Measurements from ENCODE around the gene GCHFR.

The GCHFR gene

GRCh38 chr15:40763801-40764628 lies at the start of gene GCHFR:
Gene GCHFR (plus strand): TSS chr15:40764068. CDS start chr15:40764181, 113 bp downstream.
- in situ Hi-C loops (cut with HindIII; ENCODE audit: low sequenced_read_pairs): no loop called here

- in situ Hi-C loops (cut with HindIII; ENCODE audit: low sequenced_read_pairs): no loop called here
Observed at GRCh38 chr15:40714144-40714543, 49.7 kb upstream of the GCHFR start.

GRCh38 chr15:40716165-40716564 lies 47.7 kb upstream of the GCHFR start:
- in situ Hi-C loops (cut with HindIII; ENCODE audit: low sequenced_read_pairs): no loop called here

- in situ Hi-C loops (cut with HindIII; ENCODE audit: low sequenced_read_pairs): no loop called here
Observed at GRCh38 chr15:40721701-40722100, 42.2 kb upstream of the GCHFR start.

DNA sequence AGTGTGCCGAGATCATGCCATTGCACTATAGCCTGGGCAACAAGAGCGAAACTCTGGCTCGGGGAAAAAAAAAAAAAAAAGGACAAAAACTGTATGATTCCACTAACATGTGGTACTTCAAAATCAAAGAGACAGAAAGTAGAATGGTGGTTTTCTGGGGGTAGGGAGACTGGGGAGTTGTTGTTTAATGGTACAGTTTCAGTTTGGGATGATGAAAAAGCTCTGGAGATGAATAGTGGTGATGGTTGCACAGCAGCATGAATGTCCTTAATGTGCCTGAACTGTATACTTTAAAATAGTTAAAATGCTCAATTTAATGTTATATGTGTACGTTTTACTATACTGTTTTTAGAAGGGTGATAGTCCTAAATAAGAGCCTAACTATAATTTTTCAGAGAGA lies 41.5 kb upstream of the GCHFR start:
- in situ Hi-C loops (cut with HindIII; ENCODE audit: low sequenced_read_pairs): no loop called here

GRCh38 chr15:40722934-40723333 lies 40.9 kb upstream of the GCHFR start:
- in situ Hi-C loops (cut with HindIII; ENCODE audit: low sequenced_read_pairs): no loop called here

DNA sequence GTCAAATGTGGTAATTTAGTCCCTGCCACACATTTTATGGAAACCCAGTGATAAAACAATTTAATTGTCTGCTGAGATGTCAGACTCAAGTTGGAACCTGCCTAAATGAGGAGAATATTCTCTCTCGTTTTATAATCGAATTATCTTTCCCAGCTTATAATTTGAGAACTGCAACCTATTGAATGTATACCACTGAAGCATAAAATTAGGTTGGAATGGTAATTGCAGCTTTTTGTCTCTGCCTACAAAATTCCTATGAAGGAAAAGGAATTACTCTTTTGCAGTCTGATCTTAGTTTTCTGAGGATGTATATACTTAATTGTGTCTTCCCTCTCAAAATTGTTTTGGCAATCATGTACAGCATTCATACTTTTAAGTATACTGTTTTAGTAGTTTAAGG lies 39.9 kb upstream of the GCHFR start:
- in situ Hi-C loops (cut with HindIII; ENCODE audit: low sequenced_read_pairs): no loop called here

DNA sequence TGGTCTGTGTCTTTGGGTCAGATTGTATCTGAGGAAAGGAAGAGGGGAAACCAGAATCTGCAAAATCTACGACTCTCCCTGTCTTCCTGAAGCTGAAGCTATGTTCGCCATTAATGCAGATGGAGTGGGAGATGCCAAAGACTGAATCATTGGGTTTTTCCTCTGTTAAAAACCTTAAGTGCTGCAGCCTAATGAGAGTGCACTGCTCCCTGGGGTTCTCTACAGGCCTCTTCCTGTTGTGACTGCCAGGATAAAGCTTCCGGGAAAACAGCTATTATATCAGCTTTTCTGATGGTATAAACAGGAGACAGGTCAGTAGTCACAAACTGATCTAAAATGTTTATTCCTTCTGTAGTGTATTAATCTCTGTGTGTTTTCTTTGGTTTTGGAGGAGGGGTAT lies 32.8 kb upstream of the GCHFR start:
- in situ Hi-C loops (cut with HindIII; ENCODE audit: low sequenced_read_pairs): no loop called here

GRCh38 chr15:40736575-40736974 lies 27.3 kb upstream of the GCHFR start:
- in situ Hi-C loops (cut with HindIII; ENCODE audit: low sequenced_read_pairs): no loop called here

DNA sequence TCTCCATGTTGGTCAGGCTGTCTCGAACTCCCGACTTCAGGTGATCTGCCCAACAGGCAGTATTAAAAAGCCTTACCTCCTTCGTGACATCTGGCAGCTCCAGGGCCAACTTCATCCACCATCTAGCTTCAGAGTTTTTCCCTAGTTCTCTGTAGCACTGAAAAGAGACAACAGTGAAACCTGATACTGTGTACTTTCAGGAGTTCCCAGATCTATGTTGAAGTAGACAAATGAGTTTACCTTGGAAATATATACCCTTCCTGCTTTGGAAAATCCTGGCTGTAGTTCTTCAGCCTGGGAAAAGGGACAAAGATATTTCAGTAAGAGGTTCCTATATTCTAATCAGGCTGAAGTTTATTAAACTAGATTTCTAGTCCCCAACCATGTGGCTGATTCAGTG lies 26.8 kb upstream of the GCHFR start:
- in situ Hi-C loops (cut with HindIII; ENCODE audit: low sequenced_read_pairs): no loop called here

DNA sequence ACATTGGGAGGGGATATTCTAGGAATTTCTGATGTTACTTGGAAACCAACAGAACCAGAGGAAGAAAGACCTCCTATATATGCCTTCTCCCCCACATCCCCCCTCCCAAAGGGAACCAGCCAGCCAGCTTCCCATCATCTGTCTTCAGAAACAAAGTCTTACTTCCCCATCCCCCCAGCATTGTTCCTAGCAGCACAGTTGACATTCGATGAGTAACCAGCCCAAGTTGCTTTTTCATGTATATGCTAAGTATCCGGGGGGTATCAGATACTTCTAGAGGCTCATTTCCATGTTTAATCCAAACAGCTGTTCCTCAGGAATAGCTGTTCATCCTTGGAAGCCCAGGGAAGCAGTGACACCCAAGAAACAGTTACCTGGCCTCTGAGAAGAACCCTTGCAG lies 24.8 kb upstream of the GCHFR start:
- in situ Hi-C loops (cut with HindIII; ENCODE audit: low sequenced_read_pairs): no loop called here

DNA sequence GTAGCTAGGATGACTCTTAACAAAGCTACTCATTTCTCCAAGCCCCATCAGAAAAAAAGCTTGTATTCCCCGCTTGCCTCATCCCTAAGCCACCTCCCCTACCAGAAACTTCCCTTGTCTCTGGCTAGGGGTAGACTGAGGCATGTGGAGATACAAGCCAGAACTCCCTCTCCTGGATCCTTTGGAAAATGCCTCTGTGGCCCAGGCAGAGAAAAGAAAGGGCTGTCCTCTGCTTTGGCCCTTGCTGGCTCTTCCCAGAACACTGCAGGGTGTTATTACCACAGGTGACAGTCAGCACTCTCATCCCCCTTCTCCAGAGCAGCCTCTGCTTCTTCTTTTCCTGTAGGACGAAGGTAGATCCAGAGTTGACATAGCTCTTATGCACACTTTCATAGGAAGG lies 24.0 kb upstream of the GCHFR start:
- in situ Hi-C loops (cut with HindIII; ENCODE audit: low sequenced_read_pairs): loop anchor here (5.0 to 10.0 kb wide), 3 partner anchors 37 to 145 kb away; no protein-coding TSS in a partner anchor

DNA sequence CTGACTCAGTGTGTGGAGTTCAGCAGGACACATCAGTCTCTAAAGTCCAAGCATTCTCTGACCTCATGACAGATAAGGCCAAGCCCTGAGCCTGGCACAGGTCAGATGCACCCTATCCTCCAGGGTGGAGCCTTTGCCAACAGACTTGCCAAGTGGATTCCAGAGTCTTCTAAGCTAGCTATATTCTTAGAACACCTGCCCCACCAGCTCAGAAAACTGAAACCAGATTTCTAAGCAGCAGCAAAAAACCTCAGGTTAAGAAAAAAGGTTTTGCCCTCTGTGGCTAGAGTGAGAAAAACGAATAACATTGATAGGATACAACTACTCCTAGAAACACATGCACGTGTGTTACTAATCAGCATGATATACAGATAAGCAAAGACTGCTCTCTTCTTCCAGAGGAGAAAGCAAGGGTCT lies 20.4 kb upstream of the GCHFR start:
- in situ Hi-C loops (cut with HindIII; ENCODE audit: low sequenced_read_pairs): loop anchor here (5.0 to 10.0 kb wide), 3 partner anchors 34 to 141 kb away; no protein-coding TSS in a partner anchor

- in situ Hi-C loops (cut with HindIII; ENCODE audit: low sequenced_read_pairs): loop anchor here (5.0 to 10.0 kb wide), 3 partner anchors 33 to 141 kb away; no protein-coding TSS in a partner anchor
Observed at GRCh38 chr15:40743921-40744814, 19.7 kb upstream of the GCHFR start.

- in situ Hi-C loops (cut with HindIII; ENCODE audit: low sequenced_read_pairs): loop anchor here (5.0 to 10.0 kb wide), 3 partner anchors 33 to 140 kb away; no protein-coding TSS in a partner anchor
Observed at GRCh38 chr15:40744815-40745152, 19.1 kb upstream of the GCHFR start.

DNA sequence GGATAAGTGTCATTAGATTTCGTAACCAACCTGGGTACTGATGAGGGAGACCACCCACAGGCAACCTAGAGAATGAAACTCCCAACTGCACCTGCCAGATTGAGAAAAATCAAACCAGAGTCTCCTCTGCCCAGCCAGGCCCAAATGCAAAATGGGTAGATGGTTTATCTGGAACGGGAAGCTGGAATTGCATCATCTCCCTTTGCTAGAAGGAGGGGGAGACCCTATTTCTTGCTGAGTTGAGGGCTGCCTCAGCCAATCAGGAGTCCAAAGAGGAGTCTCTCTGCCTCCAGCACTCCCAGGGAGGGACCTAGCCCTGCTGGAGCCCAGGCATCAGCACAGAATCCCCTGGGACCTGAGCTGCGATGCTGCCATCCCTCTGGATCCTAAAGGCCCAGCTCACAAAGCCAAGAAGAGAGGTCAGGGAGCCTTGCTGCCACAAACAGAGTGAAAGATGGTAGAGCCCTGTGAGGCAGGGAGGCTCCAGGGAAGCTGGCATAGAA lies 16.9 kb upstream of the GCHFR start:
- in situ Hi-C loops (cut with HindIII; ENCODE audit: low sequenced_read_pairs): loop anchor here (10.0 kb wide), 2 partner anchors 92 to 138 kb away; no protein-coding TSS in a partner anchor

- in situ Hi-C loops (cut with HindIII; ENCODE audit: low sequenced_read_pairs): loop anchor here (10.0 kb wide), 2 partner anchors 93 to 137 kb away; no protein-coding TSS in a partner anchor
Observed at GRCh38 chr15:40747685-40748631, 15.9 kb upstream of the GCHFR start.

- in situ Hi-C loops (cut with HindIII; ENCODE audit: low sequenced_read_pairs): loop anchor here (10.0 kb wide), 2 partner anchors 94 to 136 kb away; no protein-coding TSS in a partner anchor
Observed at GRCh38 chr15:40749151-40749630, 14.7 kb upstream of the GCHFR start.

- in situ Hi-C loops (cut with HindIII; ENCODE audit: low sequenced_read_pairs): no loop called here
Observed at GRCh38 chr15:40750885-40751284, 13.0 kb upstream of the GCHFR start.

- in situ Hi-C loops (cut with HindIII; ENCODE audit: low sequenced_read_pairs): no loop called here
Observed at GRCh38 chr15:40751745-40752144, 12.1 kb upstream of the GCHFR start.
